ENCODE data around the gene TTC39C. TPM values are rescaled to one million over a fixed set of nuclear protein-coding genes. Genes with fewer than 3 reads are reported as not detected.

The TTC39C gene
- total and polyA plus RNA-seq, 2 of the 8 experiments (the other 6 are each of a cell fraction or from before 2014, with no cell fraction given): 8.1 to 79.1 TPM

GRCh38 chr18:24161304-24161703, 146.8 kb downstream of the TTC39C start:
- Histone ChIP-seq H4K91ac (replicated peaks; ENCODE audit: insufficient read length, low read length) (no peak overlapping the region), H2BK5ac (ENCODE audit: low read depth, low read length) (no peak overlapping the region), H2AFZ (ENCODE audit: low read length) (no peak overlapping the region), H3K27ac (ENCODE audit: low read depth, low read length) (no peak overlapping the region), H3K27me3 (replicated peaks in 1 of 4; ENCODE audit: control insufficient read depth in 3 of 4, extremely low read depth in 1 of 4, insufficient read depth in 3 of 4, low read length in 3 of 4) (no peaks in the 10 kb centered on the region), H2BK20ac (ENCODE audit: low read length) (no peak overlapping the region), H3K18ac (ENCODE audit: extremely low read depth, low read length) (no peak overlapping the region), H3K36me3 (ENCODE audit: control insufficient read depth in 2 of 4, insufficient read depth in 4 of 4, low read length in 3 of 4) (peaks cover 10 to 56% (median 32%) of the 10 kb centered on the region in 4 experiments; a peak in 7 of 8 replicates), H3K4me3 (ENCODE audit: extremely low read depth in 1 of 4, insufficient read depth in 2 of 4, low read depth in 3 of 4, low read length in 4 of 4) (no peak overlapping the region), H3K14ac (ENCODE audit: insufficient read length) (no peak overlapping the region), H3K9me3 (ENCODE audit: insufficient read depth in 2 of 2, low read depth in 1 of 2, low read length in 1 of 2) (no peaks in the 10 kb centered on the region), H3K79me1 (ENCODE audit: low read depth, low read length) (no peaks in the 10 kb centered on the region), H3K4me1 (replicated peaks in 1 of 4; ENCODE audit: control insufficient read depth in 3 of 4, insufficient read depth in 4 of 4, low read length in 3 of 4) (no peaks in the 10 kb centered on the region), H2BK15ac (ENCODE audit: low read length) (no peak overlapping the region), H4K8ac (ENCODE audit: extremely low read depth, insufficient read depth, low read length) (no peak overlapping the region), H4K5ac (ENCODE audit: insufficient read length, low read depth, low read length) (no peak overlapping the region), H3K79me2 (ENCODE audit: control insufficient read depth in 1 of 2, insufficient read depth in 2 of 2, low read length in 2 of 2) (no peaks in the 10 kb centered on the region), H3K4ac (replicated peaks; ENCODE audit: insufficient read length, low read depth, low read length) (no peak overlapping the region), H3K56ac (replicated peaks; ENCODE audit: insufficient read length, low read depth, low read length) (no peak overlapping the region), H2AK5ac (ENCODE audit: low read depth, low read length) (no peak overlapping the region), H2BK12ac (ENCODE audit: low read depth, low read length) (no peak overlapping the region), H3K23me2 (ENCODE audit: low read depth, low read length) (no peaks in the 10 kb centered on the region), H3K4me2 (ENCODE audit: insufficient read depth in 1 of 2, low read depth in 2 of 2, low read length in 2 of 2) (no peak overlapping the region), H3K23ac (ENCODE audit: insufficient read length) (no peak overlapping the region), H4K20me1 (replicated peaks in 1 of 2; ENCODE audit: control insufficient read depth in 1 of 2, insufficient read depth in 2 of 2, low read length in 2 of 2) (peaks cover 0 to 3% of the 10 kb centered on the region in 2 experiments), H3K9ac (replicated peaks in 1 of 4; ENCODE audit: extremely low read depth in 1 of 4, low read depth in 3 of 4, low read length in 3 of 4) (no peak overlapping the region), H2BK120ac (replicated peaks; ENCODE audit: low read depth, low read length) (no peak overlapping the region)
- ChIA-PET CTCF (ENCODE audit: partially characterized antibody) (interaction anchor here (0.5 to 1.7 kb wide), 2 partner anchors 15 to 301 kb away, joined by 4 to 6 read pairs; no protein-coding TSS in a partner anchor), POLR2A (ENCODE audit: partially characterized antibody) (interaction anchor here (1.5 kb wide), 1 partner anchor 22 kb away, joined by 6 read pairs; the partner anchor contains the start of gene CABYR)
- no peak for DNase-seq (ENCODE audit: low read depth in 1 of 2, low spot score in 2 of 2)
- 90% methylated on average over 2 of the region's 2 CpGs; no CpG with 5 or more reads in 1 of the 2 experiments for WGBS, 2 experiments (ENCODE audit: extremely low coverage in 1 of 2, insufficient coverage in 1 of 2, insufficient read length in 1 of 2, insufficient replicate concordance in 2 of 2, low coverage in 1 of 2, low lambda C conversion rate in 2 of 2, missing lambda C conversion rate in 1 of 2)
- no peak for TF ChIP-seq GTF2F1 (IDR thresholded peaks at IDR 0.05; ENCODE audit: borderline replicate concordance, low read depth, low read length)
- no peak for TF ChIP-seq CHD2 (IDR thresholded peaks at IDR 0.05; ENCODE audit: low read length)
- TF ChIP-seq HDAC2 (IDR thresholded peaks at IDR 0.05; ENCODE audit: borderline replicate concordance in 1 of 2, low read depth in 2 of 2, low read length in 2 of 2): no peak
- no peak for TF ChIP-seq KDM1A (IDR thresholded peaks at IDR 0.05; ENCODE audit: borderline replicate concordance, low read length)
- TF ChIP-seq SP1 (IDR thresholded peaks at IDR 0.05; ENCODE audit: low read depth, low read length): no peak
- TF ChIP-seq SRF (IDR thresholded peaks at IDR 0.05; ENCODE audit: low read depth, low read length): no peak
- no peak for TF ChIP-seq RFX5 (IDR thresholded peaks at IDR 0.05; ENCODE audit: borderline replicate concordance, low read depth, low read length)
- TF ChIP-seq CREB1 (IDR thresholded peaks at IDR 0.05): no peak
- no peak for TF ChIP-seq SP2 (IDR thresholded peaks at IDR 0.05; ENCODE audit: low read length)
- TF ChIP-seq SIN3A (conservative IDR thresholded peaks at IDR 0.05 in 1 of 2, IDR thresholded peaks at IDR 0.05 in 1 of 2; ENCODE audit: low read depth in 1 of 2, low read length in 2 of 2): no peak
- no peak for TF ChIP-seq SIX5 (IDR thresholded peaks at IDR 0.05; ENCODE audit: low read depth, low read length)
- TF ChIP-seq TCF12 (IDR thresholded peaks at IDR 0.05; ENCODE audit: low read depth, low read length): no peak
- TF ChIP-seq ASH2L (IDR thresholded peaks at IDR 0.05; ENCODE audit: low read length): no peak
- TF ChIP-seq EZH2 (IDR thresholded peaks at IDR 0.05; ENCODE audit: low read depth, low read length, severe bottlenecking): no peak
- TF ChIP-seq CBX8 (IDR thresholded peaks at IDR 0.05; ENCODE audit: borderline replicate concordance, low read depth, low read length): no peak
- FAIRE-seq: no peak

Data from H1 (cell line).